Dermis blood vessel endothelial cell (primary cell): ENCODE measurements around the gene DUOX2. TPM values are rescaled to one million over a fixed set of nuclear protein-coding genes. Genes with fewer than 3 reads are reported as not detected.
"Not testable (repeated sequence)": the region's sequence is repeated elsewhere in the genome, so short reads cannot be mapped to it uniquely, and the experiment has no call there.

Experiments
- DNase-seq: peaks from one replicate; pipeline ENCODE4 v3.0.0; 2010
- total RNA-seq: library from RNA; depleted of rRNA; stranded (reverse); fragments of >200 nt; gene quantifications from 2 replicates; pipeline ENCODE4 v1.2.3, GENCODE V29; 2014

DUOX2 gene
- total RNA-seq, 1 donor from 2014 or later, result not detected

- not testable (repeated sequence) for DNase-seq
Observed at GRCh38 chr15:45062301-45062700, 51.7 kb downstream of the DUOX2 start.

GRCh38 chr15:45058690-45059675, 55.0 kb downstream of the DUOX2 start:
- not testable (repeated sequence) for DNase-seq

GRCh38 chr15:45052676-45053075, 61.3 kb downstream of the DUOX2 start:
- DNase-seq, result not testable (repeated sequence)

- DNase-seq, result no peak
Observed at GRCh38 chr15:45050587-45050986, 63.4 kb downstream of the DUOX2 start.

GRCh38 chr15:45048794-45049631, 65.0 kb downstream of the DUOX2 start:
- no peak for DNase-seq

GRCh38 chr15:45048449-45048793, 65.6 kb downstream of the DUOX2 start:
- DNase-seq, result not testable (repeated sequence)

- not testable (repeated sequence) for DNase-seq
Observed at GRCh38 chr15:45044270-45044669, 69.7 kb downstream of the DUOX2 start.

GRCh38 chr15:45042859-45043258, 71.1 kb downstream of the DUOX2 start:
- DNase-seq, result not testable (repeated sequence)

Other genes with a start within 250 kb of the DUOX2 start
- gene TERB2, start 157.5 kb downstream of the DUOX2 start, total RNA-seq, result not detected in 2 replicates
- 3.6 and 11.9 TPM in 2 replicates for gene SORD, start 91.0 kb downstream of the DUOX2 start, total RNA-seq
- not detected in 2 replicates for gene DUOXA2, start 154 bp upstream of the DUOX2 start, total RNA-seq
- not detected in 2 replicates for gene DUOXA1, start 15.7 kb upstream of the DUOX2 start, total RNA-seq
- gene DUOX1, start 15.8 kb upstream of the DUOX2 start, total RNA-seq, result not detected in 2 replicates
- gene SHF, start 73.8 kb upstream of the DUOX2 start, total RNA-seq, result 1.8 and 3.7 TPM in 2 replicates
- gene SLC28A2, start 138.1 kb upstream of the DUOX2 start, total RNA-seq, result not detected in 2 replicates